Measurements from ENCODE around the gene NAGLU. TPM values are rescaled to one million over a fixed set of nuclear protein-coding genes. Genes with fewer than 3 reads are reported as not detected.
A peak's percentile ranks its signal among the peaks of the same experiment; 100 is the strongest.

The NAGLU gene
- total RNA-seq, 1 donor from 2014 or later, result 6.2 TPM

- H3K9me3 ChIP-seq (ENCODE audit: low read depth), result no peaks in the 10 kb centered on the region
- no peak overlapping the region for H2AFZ ChIP-seq (replicated peaks)
- H3K27ac ChIP-seq, result no peak overlapping the region
- no peak overlapping the region for H3K4me3 ChIP-seq
- H3K27me3 ChIP-seq, result no peaks in the 10 kb centered on the region
- no peak overlapping the region for H3K4me2 ChIP-seq
- H3K4me1 ChIP-seq, result no peaks in the 10 kb centered on the region
- H3K36me3 ChIP-seq, result no peaks in the 10 kb centered on the region
- H3K36me3 Mint-ChIP-seq, result peaks cover 23% of the 10 kb centered on the region
- DNase-seq (ENCODE audit: low spot score), result no peak
- no peak overlapping the region for H3K4me3 Mint-ChIP-seq
- no peaks in the 10 kb centered on the region for H3K4me1 Mint-ChIP-seq
- H3K79me2 ChIP-seq (ENCODE audit: low read depth), result no peaks in the 10 kb centered on the region
- H3K27me3 Mint-ChIP-seq (ENCODE audit: insufficient read depth, low read depth), result no peaks in the 10 kb centered on the region
- no peaks in the 10 kb centered on the region for H3K9me3 Mint-ChIP-seq
- H3F3A ChIP-seq (ENCODE audit: low read depth), result peaks cover 6% of the 10 kb centered on the region
- H4K20me1 ChIP-seq (ENCODE audit: low read depth), result peaks cover 2% of the 10 kb centered on the region
- TF ChIP-seq CTCF (IDR thresholded peaks at IDR 0.05) (no peak), EZH2phosphoT487 (IDR thresholded peaks at IDR 0.05) (no peak), EZH2 (IDR thresholded peaks at IDR 0.05) (no peak)
- H3K27ac Mint-ChIP-seq, result peak overlapping the region; percentile 31
- no peak overlapping the region for H3K9ac ChIP-seq
Measured at GRCh38 chr17:42584880-42585279, 48.8 kb downstream of the NAGLU start.

- Histone ChIP-seq H2AFZ (replicated peaks) (no peak overlapping the region), H3K36me3 (no peaks in the 10 kb centered on the region), H3K79me2 (ENCODE audit: low read depth) (no peaks in the 10 kb centered on the region), H3K27ac (no peak overlapping the region), H3K4me2 (no peak overlapping the region), H3K27me3 (no peaks in the 10 kb centered on the region), H3K4me3 (no peak overlapping the region), H3K9ac (no peak overlapping the region), H3K9me3 (ENCODE audit: low read depth) (no peaks in the 10 kb centered on the region), H3K4me1 (no peaks in the 10 kb centered on the region), H4K20me1 (ENCODE audit: low read depth) (no peaks in the 10 kb centered on the region), H3F3A (ENCODE audit: low read depth) (peaks cover 1% of the 10 kb centered on the region)
- no peak for TF ChIP-seq EZH2phosphoT487 (IDR thresholded peaks at IDR 0.05)
- no peaks in the 10 kb centered on the region for H3K4me1 Mint-ChIP-seq
- H3K27ac Mint-ChIP-seq, result no peak overlapping the region
- H3K9me3 Mint-ChIP-seq, result no peaks in the 10 kb centered on the region
- H3K27me3 Mint-ChIP-seq (ENCODE audit: insufficient read depth, low read depth), result no peaks in the 10 kb centered on the region
- H3K4me3 Mint-ChIP-seq, result no peak overlapping the region
- peaks cover 21% of the 10 kb centered on the region for H3K36me3 Mint-ChIP-seq
- DNase-seq (ENCODE audit: low spot score), result no peak
Measured at GRCh38 chr17:42585353-42585752, 49.3 kb downstream of the NAGLU start.

- Mint-ChIP-seq H3K27ac (no peak overlapping the region), H3K4me3 (peak overlapping the region; percentile 46), H3K9me3 (no peaks in the 10 kb centered on the region), H3K36me3 (peaks cover 23% of the 10 kb centered on the region), H3K4me1 (no peaks in the 10 kb centered on the region), H3K27me3 (ENCODE audit: insufficient read depth, low read depth) (no peaks in the 10 kb centered on the region)
- H3K4me3 ChIP-seq, result no peak overlapping the region
- H3K9me3 ChIP-seq (ENCODE audit: low read depth), result no peaks in the 10 kb centered on the region
- H3K27me3 ChIP-seq, result no peaks in the 10 kb centered on the region
- DNase-seq (ENCODE audit: low spot score), result no peak
- H3K4me2 ChIP-seq, result no peak overlapping the region
- no peaks in the 10 kb centered on the region for H3K79me2 ChIP-seq (ENCODE audit: low read depth)
- TF ChIP-seq EZH2 (IDR thresholded peaks at IDR 0.05) (no peak), CTCF (IDR thresholded peaks at IDR 0.05) (no peak), EZH2phosphoT487 (IDR thresholded peaks at IDR 0.05) (no peak)
- no peak overlapping the region for H3K9ac ChIP-seq
- no peak overlapping the region for H2AFZ ChIP-seq (replicated peaks)
- H4K20me1 ChIP-seq (ENCODE audit: low read depth), result no peaks in the 10 kb centered on the region
- no peaks in the 10 kb centered on the region for H3F3A ChIP-seq (ENCODE audit: low read depth)
- no peak overlapping the region for H3K27ac ChIP-seq
- H3K4me1 ChIP-seq, result no peaks in the 10 kb centered on the region
- peaks cover 2% of the 10 kb centered on the region for H3K36me3 ChIP-seq
Measured at GRCh38 chr17:42586514-42587230, 50.6 kb downstream of the NAGLU start.

GRCh38 chr17:42590886-42591285 lies 54.8 kb downstream of the NAGLU start:
- no peaks in the 10 kb centered on the region for H3K9me3 Mint-ChIP-seq
- TF ChIP-seq EZH2phosphoT487 (IDR thresholded peaks at IDR 0.05) (no peak), EZH2 (IDR thresholded peaks at IDR 0.05) (no peak), CTCF (IDR thresholded peaks at IDR 0.05) (no peak)
- H3K4me2 ChIP-seq, result no peak overlapping the region
- H3K36me3 ChIP-seq, result peaks cover 2% of the 10 kb centered on the region
- H3K27ac Mint-ChIP-seq, result no peak overlapping the region
- H3K36me3 Mint-ChIP-seq, result peaks cover 10% of the 10 kb centered on the region
- H3K27me3 Mint-ChIP-seq (ENCODE audit: insufficient read depth, low read depth), result no peaks in the 10 kb centered on the region
- H3K4me3 Mint-ChIP-seq, result no peak overlapping the region
- H3K4me1 Mint-ChIP-seq, result no peaks in the 10 kb centered on the region
- H3K4me3 ChIP-seq, result no peak overlapping the region
- no peak for DNase-seq (ENCODE audit: low spot score)
- peaks cover 6% of the 10 kb centered on the region for H3K79me2 ChIP-seq (ENCODE audit: low read depth)
- H2AFZ ChIP-seq (replicated peaks), result no peak overlapping the region
- no peaks in the 10 kb centered on the region for H4K20me1 ChIP-seq (ENCODE audit: low read depth)
- no peak overlapping the region for H3K9ac ChIP-seq
- H3K27ac ChIP-seq, result no peak overlapping the region
- H3K4me1 ChIP-seq, result no peaks in the 10 kb centered on the region
- H3K9me3 ChIP-seq (ENCODE audit: low read depth), result no peaks in the 10 kb centered on the region
- H3K27me3 ChIP-seq, result no peaks in the 10 kb centered on the region
- no peaks in the 10 kb centered on the region for H3F3A ChIP-seq (ENCODE audit: low read depth)
